ENCODE measurements around the gene PPP1CB.
"Not testable (repeated sequence)": the region's sequence is repeated elsewhere in the genome, so short reads cannot be mapped to it uniquely, and the experiment has no call there.

GRCh38 chr2:28742619-28743018 is 9.0 kb upstream of the PPP1CB start:
- not testable (repeated sequence) for TF ChIP-seq CTCF, POLR2A, POLR2AphosphoS5 (IDR thresholded peaks at IDR 0.05)
